Stimulated activated CD4-positive, alpha-beta T cell treated with anti-CD3 and anti-CD28 coated beads, Interleukin-4, amount 100 ng/mL, for 4 hours (primary cell): ENCODE measurements around the gene FARP1.

Experiments
- DNase-seq, 2 experiments: peaks; one replicate each; pipeline ENCODE4 v3.0.0-alpha.2; 2020

FARP1 gene

DNA sequence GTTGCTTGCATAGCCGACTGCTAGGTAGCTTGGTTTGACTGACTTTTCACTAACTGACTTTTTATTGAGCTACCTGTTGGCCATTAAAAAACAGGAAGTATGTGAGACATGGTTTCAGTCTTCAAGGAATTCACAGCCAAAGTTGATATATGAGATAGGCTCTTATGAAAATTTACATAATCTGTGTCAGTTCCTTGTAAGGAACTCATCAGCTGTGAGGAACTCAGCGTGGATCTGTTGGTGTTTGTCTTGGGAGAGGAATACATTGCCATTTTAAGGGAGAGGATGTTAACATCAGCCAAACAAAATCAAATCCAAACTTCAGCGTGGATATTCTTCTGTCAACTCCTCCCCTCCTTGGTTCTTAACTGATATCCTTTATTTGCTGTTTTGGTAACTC is 32.1 kb downstream of the FARP1 start:
- DNase-seq: no peak

DNA sequence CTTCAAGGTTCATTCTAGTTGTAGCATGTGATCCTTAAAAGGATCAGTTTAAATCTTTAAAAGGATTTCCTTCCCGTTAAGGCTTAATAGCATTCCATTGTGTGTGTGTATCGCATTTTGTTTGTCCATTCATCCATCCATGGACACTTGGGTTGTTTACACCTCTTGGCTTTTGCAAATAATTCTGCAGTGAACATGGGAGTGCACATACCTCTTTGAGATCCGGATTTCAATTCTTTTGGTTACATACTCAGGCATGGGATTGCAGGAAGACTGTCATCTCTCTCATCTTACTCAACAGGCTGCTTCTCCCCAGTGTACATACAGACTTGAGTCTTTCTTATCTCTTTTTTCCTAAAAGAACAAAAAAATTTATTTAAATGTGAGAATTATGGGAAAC is 32.9 kb downstream of the FARP1 start:
- DNase-seq: no peak

DNA sequence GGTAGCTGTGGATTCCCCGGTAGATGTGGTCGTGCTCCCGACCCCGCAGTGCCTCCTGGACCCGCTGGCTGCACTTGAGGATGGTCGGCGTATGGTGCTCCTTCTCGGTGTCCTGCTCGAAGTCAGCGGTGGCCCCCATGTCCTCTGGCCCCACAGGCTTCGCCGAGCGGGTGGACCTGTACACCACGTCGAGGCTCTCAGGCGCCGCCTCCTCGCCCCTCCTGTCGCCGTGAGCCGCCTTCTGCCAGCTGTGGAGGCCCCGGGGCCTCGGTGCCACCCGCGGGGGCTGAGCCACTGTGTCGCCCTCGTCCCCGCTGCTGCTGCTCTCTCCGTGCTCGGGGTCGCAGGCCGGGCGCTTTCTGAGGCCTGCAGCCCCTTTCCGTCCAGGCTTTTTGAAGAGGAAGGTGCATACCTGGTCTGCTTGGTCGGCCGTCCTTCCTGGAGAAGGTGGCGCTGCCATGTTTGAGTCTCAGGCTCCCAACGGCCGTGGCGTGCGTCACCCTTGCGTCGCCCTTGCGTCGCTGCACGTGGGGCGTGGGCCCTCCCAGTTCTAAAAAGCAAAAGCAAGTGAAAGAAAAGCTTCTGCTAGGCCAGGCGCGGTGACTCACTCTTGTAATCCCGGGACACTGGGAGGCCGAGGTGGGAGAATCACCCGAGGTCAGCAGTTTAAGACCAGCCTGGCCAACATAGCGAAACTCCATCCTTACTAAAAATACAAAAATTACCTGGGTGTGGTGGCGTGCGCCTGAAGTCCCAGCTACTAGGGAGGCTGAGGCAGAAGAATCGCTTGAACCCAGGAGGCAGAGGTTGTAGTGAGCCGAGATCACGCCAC is 34.1 kb downstream of the FARP1 start, which contains the start of gene RNF113B:
TSS of gene RNF113B (minus strand) at position 493 of the 832 bp plus-strand sequence. CDS start at position 460, 33 bp downstream.
- DNase-seq: no peak

DNA sequence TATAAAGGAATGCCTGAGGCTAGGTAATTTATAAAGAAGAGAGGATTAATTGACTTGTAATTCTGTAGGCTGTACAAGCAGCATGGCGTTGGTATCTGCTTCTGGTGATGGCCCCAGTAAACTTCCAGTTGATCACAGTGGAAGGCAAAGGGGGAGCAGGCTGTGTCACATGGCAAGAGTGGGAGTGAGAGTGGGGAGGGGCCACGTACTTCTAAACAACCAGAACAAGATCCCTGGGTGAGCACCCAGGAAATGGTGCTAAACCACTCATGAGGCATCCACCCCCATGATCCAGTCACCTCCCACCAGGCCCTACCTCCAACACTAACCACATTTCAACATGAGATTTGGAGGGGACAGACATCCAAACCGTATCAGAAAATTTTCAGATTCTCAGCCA is 37.2 kb downstream of the FARP1 start:
- DNase-seq: no peak

DNA sequence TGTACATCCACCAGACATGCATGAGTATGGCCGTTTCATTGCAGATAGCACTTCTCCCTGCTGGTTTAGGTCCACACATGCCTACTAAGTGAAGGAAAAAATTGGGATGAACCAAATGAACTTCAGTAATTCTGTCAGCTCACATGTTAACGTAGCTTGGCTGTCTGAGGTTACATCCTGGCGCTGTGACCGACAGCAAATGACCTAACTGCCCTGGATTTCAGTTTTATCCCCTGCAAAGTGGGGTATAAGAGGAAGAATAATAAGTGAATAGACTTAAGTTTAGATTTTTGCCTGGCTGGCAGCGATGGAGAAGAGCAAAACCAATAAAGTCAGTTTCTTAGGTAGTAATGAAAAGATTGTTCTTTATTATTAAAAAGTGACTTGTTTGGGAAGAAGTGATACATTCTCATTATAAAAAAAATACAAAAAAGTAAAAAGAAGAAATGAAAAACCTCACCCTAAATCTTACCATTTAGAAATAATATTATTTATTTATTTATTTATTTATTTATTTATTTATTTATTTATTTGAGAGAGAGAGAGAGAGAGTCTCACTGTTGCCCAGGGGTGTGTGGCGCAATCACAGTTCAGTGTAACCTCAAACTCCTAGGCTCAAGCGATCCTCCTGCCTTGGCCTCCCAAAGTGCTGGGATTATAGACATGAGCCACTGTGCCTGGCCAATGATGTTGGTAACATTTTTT is 38.4 kb downstream of the FARP1 start:
- DNase-seq: no peak

DNA sequence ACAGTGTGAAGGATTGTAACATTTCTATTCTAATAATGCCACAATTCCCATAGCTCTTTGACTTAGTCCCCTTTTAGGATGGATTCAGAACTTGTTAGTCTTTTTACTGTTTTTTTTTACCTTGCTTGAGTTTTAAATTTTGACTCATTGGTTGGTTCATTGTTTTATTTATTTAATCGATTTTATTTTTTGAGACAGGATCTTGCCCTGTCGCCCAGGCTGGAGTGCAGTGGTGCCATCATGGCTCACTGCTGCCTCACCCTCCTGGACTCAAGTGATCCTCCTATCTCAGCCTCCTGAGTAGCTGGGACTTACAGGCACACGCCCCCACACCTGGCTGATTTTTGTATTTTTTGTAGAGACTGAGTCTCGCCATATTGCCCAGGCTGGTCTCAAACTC is 39.3 kb downstream of the FARP1 start:
- DNase-seq: no peak

DNA sequence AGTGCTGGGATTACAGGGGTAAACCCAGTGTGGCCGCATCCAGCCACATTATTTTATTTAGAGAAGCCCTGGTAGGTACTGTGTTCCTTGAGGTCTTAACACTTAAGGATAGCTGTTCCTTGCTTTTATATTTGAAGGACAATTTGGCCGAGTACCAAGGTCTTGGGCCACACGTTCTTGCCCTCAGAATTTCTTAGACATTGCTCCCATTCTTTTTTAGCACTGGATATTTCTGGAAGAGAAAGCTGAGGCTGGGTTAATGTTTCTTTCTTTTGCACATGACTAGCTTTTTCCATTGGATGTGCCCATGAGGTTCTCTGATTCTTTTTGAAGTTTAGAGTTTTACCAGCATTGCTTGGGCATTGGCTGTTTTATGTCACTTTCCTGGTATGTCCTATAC is 39.7 kb downstream of the FARP1 start:
- no peak for DNase-seq

DNA sequence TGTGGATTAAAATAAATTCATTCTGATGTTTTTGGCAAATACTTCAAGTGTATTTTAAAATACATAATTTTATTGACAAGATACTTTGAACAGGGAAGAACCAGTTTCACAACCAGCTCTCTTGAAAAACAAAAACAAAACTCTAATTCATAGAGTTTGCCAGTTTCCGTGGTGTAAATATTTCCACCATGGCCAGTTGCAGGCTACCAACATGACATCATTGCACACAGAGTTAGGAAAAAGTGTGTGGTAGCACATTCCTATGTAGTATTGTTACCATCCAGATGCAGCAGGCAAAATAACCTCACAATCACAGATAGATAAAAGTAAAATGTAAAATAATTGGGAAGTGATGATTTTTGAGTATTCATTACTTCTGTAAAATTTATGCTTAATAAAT is 41.9 kb downstream of the FARP1 start:
- no peak for DNase-seq

DNA sequence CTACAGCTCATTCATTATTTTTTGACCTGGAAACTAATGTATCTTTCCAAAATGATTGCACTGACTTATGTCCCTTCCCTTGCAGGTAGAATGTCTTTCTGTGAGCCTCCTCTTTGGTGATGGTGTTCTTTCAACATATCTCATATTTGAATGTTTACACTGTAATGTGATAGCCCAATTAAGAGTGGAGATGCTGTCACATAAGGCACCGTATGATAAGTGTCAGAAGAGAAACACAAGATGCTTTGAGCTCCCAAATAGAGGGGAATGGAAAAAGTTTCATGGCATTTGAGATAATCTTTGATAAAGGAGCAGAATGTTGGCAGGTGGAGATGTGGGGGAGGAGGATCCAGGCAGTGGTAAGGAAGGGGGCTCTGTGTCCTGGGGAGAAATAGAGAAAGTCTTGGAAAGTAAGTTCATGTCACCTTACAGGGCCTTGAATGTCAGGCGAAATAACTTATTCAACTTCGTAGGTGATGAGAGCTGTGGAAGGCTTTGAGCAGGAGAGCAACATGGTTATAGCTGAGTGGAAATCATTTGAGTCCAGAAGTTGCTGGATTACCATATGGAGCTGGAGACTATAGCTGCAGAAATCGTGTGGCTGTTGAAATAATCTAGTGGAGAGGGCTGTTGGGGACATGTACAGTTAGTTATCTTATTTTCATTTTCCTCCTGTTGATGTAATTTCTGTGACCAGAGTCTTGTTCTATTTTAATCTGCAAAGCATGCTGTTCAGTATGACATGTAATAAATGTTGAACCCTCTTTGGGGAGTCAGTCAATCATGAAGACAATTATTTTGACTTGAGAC is 44.5 kb downstream of the FARP1 start:
- DNase-seq: no peak

DNA sequence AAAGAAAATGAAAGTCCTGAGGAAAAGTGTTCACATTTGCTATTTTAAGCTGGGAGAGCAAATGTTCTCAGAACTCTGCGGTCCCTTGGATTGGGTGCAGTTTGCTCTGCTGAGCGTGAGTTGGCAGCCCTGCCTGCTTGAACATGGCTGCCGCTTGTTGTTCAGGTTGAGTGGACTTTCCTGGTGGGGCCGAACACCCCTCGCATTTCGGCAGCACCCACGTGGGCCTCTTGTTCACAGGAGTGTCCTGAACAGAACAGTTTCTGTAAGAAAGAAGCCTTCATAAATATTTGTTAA is 45.0 kb downstream of the FARP1 start:
- no peak for DNase-seq

DNA sequence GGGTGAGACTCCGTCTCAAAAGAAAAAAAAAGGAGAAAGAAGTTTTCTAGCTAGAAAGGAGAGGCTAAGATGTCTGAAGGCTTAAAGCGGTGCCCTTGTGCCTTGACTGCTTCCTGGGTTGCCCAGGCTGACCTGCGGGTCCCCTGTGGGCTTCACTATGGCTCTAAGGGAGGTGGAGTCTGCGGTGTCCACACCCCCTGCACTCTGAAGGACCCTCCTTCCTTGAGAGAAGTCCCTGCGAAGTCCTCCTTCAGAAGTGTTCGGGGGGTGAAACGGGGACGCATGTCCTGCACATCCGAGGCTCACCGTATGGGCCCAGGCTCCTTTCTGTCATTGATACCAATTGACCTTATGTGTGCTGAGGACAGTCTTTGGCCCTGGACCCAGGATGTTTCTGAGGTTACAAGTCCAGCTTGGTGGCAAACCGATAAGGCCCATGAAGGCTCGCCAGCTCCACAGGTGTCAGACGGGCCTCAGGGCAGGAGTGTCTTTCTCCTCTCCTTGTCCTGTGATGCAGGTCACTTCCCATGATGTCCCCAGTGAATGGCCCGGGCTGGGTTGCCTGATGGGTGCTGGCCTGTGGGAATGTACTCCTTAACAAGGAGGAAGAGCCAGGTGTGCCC is 45.8 kb downstream of the FARP1 start:
- DNase-seq: no peak

DNA sequence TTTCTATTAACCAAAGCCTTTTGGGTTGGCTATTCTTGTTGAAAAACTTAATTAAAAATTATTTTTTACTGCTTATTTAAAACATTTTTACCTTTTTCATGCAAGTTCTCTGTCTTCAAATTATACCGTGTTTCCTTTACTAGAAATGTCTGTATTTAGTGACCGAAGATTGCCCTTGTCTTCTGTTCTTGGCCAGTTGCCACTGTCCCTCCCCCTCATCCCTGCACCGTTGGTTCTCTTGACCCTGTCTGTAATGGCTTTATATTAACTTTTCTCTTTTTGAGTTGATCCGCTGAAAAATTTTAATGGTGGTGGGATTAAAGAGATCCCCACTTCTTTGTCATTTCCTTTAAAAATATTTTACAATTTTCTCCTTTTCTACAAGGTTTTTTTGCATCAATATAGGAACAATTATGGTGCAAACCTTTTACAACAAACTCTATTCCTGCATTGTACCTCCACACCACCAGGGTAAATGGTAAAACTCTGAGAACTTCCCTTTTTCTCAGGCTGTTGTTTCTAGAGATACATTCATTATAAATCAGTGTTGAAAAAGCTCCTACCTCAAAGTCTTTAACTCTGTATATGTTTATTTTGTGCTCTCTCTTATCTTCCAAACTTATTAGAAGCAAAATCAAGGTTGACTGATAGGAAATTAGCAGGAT is 47.1 kb downstream of the FARP1 start:
- DNase-seq: no peak

DNA sequence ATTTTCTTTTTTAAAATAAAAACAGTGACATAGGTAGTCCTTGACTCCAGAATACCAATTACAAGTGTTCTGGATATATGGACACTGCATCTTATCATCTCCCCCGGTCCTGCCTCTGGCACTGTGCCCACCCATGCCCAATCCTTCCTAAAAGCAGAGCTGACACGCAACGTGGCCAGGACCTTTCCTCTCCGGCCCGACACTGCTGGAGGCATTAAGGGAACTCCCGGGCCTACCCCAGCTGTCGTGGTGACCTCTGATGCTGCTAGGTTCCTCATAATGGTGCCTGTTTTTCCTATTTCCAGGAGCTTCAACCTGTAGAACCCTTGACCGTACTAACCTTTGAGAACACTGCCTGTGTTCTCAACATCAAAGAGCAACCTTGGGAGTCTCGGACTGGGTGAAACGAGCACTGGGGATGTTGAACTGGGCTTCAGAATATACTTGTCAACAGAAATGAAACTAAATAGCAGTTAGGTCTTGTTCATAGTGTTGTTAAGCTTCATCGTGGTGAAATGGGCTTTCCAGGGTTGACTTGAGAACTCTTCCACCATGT is 48.1 kb downstream of the FARP1 start:
- no peak for DNase-seq

DNA sequence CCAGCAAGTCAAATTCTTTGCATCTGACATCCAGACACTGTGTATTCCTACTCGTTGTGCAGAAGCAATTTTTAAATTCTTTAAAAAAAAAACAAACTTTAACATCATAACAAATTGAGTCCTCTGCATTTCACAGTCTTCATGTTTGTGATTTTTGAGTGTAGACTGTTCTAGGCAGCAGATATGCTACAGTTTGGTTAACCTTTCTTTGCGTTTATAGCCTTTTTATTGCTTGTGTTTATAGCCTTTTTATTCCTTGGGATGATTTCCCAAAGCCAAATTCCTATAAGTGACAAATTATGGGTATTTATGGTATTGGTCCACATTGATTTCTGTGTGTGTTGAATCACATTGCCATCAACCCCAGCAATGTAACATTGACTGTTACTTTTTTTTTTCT is 49.1 kb downstream of the FARP1 start:
- DNase-seq: no peak

DNA sequence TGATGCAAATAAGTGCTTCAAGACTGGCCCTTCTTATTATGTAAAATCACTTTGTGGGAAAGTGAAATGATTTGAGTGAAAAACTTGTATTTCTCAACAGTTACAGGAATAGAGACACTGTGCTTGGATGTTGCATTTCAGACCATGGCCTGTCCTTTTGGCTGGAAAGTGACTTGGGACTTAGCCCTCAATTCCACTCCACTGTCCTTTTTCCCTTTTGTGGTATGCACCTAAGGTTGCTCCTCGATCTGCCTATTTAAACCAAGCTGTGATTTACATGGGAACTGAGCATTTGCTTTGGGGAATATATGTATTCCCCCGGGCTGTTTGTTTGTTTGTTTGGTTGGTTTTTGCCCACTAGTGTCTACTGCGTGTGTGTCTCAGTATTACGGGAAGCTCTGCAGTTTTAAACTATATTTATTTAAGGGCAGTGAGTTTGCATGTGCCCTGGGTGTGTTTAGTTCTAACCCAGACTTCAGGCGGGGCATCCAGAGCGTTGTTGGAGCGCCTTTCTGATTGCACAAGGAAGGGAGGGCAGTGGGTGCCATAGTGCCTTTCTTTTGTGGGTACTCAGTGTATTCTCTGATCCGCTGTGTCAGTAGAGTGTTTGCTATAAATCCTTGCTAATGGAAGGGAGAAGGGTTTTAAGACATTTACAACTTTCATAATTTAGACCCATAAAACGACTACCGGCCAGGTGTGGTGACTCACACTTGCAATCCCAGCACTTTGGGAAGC is 52.3 kb downstream of the FARP1 start:
- no peak for DNase-seq

DNA sequence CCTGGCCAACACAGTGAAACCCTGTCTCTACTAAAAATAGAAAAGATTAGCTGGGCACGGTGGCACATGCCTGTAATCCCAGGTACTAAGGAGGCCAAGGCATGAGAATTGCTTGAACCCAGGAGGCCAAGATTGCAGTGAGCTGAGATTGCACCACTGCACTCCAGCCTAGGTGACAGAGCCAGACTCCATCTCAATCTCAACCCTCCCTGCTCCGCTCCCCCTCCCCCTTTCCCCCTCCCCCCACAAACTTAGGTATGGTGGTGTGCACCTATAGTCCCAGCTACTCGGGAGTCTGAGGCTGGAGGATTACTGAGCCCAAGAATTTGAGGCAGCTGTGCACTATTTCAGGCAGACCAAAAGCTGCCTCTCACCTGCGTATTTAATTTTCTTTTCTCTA is 55.8 kb downstream of the FARP1 start:
- DNase-seq: no peak

DNA sequence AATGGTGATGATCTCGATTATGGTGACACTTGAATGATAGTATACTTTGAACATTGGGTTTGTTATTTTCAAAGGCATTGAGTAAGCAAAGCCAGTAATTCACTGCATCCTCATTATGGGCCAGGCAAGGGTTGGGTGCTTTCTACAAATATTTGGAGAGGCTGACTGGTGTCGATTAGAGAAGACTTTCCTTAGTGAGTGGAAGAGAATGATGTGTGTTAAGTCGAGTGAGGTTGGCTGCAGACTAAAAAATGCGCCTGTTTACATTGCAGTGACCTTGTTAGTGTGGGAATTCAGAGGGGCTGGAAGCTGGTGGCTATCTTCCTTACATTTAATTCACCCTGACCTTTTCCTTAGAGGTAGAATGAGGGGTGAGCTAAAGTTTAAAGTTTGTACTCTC is 56.6 kb downstream of the FARP1 start:
- DNase-seq: no peak

DNA sequence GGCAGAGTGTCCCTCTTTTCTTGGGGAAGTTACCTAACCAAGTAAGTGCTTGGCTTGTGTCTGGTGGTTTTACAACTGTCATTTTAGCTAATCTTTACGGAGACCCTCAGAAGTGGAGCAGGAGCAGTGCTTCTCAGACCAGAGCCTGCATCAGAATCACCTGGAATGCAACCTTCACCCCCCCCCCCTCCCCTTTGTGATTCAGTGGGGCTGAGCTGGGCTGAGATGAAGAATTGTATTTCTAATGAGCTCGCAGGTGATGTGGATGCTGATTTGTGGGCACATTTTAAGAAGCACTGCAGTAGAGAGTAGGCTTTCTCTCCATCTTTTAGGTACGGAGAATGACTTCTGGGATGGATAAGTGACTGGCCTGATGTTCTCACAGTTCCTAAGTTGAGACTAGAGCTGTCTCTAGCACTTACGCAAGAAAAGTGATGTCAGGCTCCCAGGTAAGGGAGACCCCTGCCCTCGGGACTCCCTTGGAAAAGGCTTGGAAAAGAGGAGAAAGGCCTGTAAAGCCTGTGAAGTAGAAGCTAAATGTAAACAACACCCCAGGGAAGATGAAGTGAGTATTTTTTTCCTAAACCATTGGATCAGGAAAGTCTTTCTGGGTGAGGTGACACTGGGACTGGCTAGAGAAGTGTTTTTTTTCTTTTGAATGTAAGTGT is 57.5 kb downstream of the FARP1 start:
- no peak for DNase-seq

DNA sequence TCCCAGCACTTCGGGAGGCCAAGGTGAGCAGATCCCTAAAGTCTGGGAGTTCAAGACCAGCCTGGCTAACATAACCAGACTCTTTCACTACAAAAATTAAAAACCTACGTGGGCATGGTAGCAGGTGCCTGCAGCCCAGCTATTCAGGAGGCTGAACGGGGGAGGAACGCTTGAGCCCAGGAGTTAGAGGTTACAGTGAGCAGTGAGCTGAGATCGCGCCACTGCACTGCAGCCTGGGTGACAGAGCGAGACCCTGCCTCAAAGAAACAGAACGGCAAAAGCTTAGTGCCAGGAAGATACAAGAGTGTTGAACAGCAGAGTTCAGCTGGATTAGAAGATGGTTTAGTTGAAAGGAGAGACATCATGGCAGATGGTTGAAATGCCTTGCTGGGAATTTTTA is 58.3 kb downstream of the FARP1 start:
- DNase-seq: no peak

DNA sequence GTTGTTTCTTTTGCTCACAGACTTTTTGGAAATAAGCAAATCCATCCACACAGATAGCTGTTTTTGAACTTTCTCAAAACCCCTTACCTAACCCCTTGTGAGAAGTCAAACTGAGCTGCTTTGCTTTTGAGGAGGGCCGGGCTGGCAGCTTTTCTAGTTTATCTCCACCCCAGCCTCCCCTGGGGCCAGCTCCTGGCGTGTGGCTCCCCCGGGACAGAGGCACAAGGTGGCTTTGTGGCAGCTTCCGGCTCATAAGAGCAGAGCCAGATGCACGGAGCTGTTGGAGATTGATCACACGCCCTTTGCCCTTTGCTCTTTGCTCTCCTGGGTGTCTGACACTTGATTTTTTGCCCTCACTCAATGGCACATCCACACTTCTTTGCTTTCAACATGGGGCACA is 59.1 kb downstream of the FARP1 start:
- DNase-seq: no peak

DNA sequence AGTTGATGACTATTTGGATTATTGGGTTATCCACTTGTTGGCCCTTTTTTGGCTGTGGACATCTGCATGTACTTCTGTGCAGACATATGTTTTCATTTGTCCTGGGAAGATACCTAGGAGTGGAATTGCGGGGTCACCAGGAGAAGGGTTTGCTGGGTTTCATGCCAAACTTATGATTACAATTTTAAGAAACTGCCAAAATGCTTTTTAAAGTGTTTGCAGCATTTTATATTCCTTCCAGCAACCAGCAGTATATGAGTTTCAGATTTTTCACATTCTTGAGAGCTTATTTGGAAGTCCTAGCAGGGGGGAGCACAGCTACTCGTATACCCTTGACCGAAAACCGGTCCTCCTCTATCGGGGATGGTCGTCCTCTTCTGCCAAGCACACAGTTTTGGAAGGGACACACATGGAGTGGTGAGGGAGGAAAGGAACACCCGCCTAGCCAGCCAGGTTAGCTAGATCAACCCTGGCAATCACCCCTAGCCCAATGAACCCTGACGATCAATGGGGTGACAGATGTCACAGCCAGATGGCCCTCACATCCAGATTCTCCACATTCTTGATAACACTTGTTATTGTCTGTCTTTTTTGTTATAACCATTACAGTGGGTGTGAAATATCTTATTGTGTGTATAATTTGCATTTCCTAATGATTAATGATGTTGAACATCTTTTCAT is 60.9 kb downstream of the FARP1 start:
- no peak for DNase-seq
